H9 (cell line): Measurements from ENCODE around the gene CCDC57. TPM values are rescaled to one million over a fixed set of nuclear protein-coding genes. Genes with fewer than 3 reads are reported as not detected.
"Not testable (repeated sequence)": the region's sequence is repeated elsewhere in the genome, so short reads cannot be mapped to it uniquely, and the experiment has no call there.

Experiments used
- DNase-seq: peaks from one replicate; pipeline ENCODE4 v3.0.0-alpha.2; 2017
- H2AFZ ChIP-seq: one replicate; pipeline ENCODE4 v1.6.1; 2013; ENCODE audit warnings: mild to moderate bottlenecking, low read length, control low read depth, moderate library complexity
- H2AK5ac ChIP-seq: 2 replicates; pipeline ENCODE4 v1.6.1; 2013; ENCODE audit warnings: low read length, control low read depth, mixed read lengths; ENCODE audit not compliant: insufficient read length
- H2BK120ac ChIP-seq: one replicate; pipeline ENCODE4 v1.6.1; 2013; ENCODE audit warnings: low read depth, mild to moderate bottlenecking, low read length, control low read depth, inconsistent platforms; ENCODE audit not compliant: poor library complexity, severe bottlenecking
- H2BK12ac ChIP-seq: 2 replicates; pipeline ENCODE4 v1.6.1; 2013; ENCODE audit warnings: low read length, control low read depth, mixed read lengths, low read depth; ENCODE audit not compliant: insufficient read length
- H2BK15ac ChIP-seq: 2 replicates; pipeline ENCODE4 v1.6.1; 2013; ENCODE audit warnings: low read depth, low read length, control low read depth
- H2BK20ac ChIP-seq: one replicate; pipeline ENCODE4 v1.6.1; 2013; ENCODE audit warnings: low read depth, mild to moderate bottlenecking, low read length, control low read depth, inconsistent platforms; ENCODE audit not compliant: poor library complexity, severe bottlenecking
- H2BK5ac ChIP-seq: 2 replicates; pipeline ENCODE4 v1.6.1; 2013; ENCODE audit warnings: low read length, control low read depth, mixed read lengths; ENCODE audit not compliant: insufficient read length
- H3K14ac ChIP-seq: 2 replicates; pipeline ENCODE4 v1.6.1; 2013; ENCODE audit warnings: low read length, control low read depth; ENCODE audit not compliant: insufficient read depth
- H3K18ac ChIP-seq: 2 replicates; pipeline ENCODE4 v1.6.1; 2013; ENCODE audit warnings: low read depth, mild to moderate bottlenecking, mixed read lengths, low read length, control low read depth; ENCODE audit not compliant: insufficient read length
- H3K23ac ChIP-seq: 2 replicates; pipeline ENCODE4 v1.6.1; 2013; ENCODE audit warnings: low read length, control low read depth, mixed read lengths, low read depth; ENCODE audit not compliant: insufficient read length
- H3K23me2 ChIP-seq: 2 replicates; pipeline ENCODE4 v1.6.1; 2013; ENCODE audit warnings: low read depth, mild to moderate bottlenecking, mixed read lengths, low read length, control low read depth; ENCODE audit not compliant: insufficient read length, poor library complexity, severe bottlenecking
- H3K27ac ChIP-seq: 2 replicates; pipeline ENCODE4 v1.5.1; 2013; ENCODE audit warnings: low read length, control low read depth, mixed read lengths, low read depth; ENCODE audit not compliant: insufficient read length
- H3K27me3 ChIP-seq: 2 replicates; pipeline ENCODE4 v1.6.1; 2013; ENCODE audit warnings: low read length, control low read depth, inconsistent platforms; ENCODE audit not compliant: insufficient read depth
- H3K4ac ChIP-seq: 2 replicates; pipeline ENCODE4 v1.6.1; 2013; ENCODE audit warnings: low read depth, mild to moderate bottlenecking, control low read depth, inconsistent platforms, low read length, moderate library complexity
- H3K4me1 ChIP-seq: 2 replicates; pipeline ENCODE4 v1.6.1; 2013; ENCODE audit warnings: low read length, control low read depth, inconsistent platforms; ENCODE audit not compliant: insufficient read depth
- H3K4me2 ChIP-seq: 2 replicates; pipeline ENCODE4 v1.6.1; 2013; ENCODE audit warnings: low read length, control low read depth, mixed read lengths; ENCODE audit not compliant: insufficient read length, insufficient read depth
- H3K56ac ChIP-seq: 2 replicates; pipeline ENCODE4 v1.6.1; 2013; ENCODE audit warnings: low read depth, mild to moderate bottlenecking, mixed read lengths, low read length, control low read depth; ENCODE audit not compliant: insufficient read length
- H3K79me1 ChIP-seq: 2 replicates; pipeline ENCODE4 v1.6.1; 2013; ENCODE audit warnings: low read depth, mild to moderate bottlenecking, moderate library complexity, low read length, control low read depth, inconsistent platforms; ENCODE audit not compliant: insufficient read depth, poor library complexity, severe bottlenecking
- H3K79me2 ChIP-seq: 2 replicates; pipeline ENCODE4 v1.6.1; 2013; ENCODE audit warnings: low read length, control low read depth, inconsistent platforms; ENCODE audit not compliant: insufficient read depth
- H3K9ac ChIP-seq: 2 replicates; pipeline ENCODE4 v1.6.1; 2013; ENCODE audit warnings: low read length, control low read depth, mixed read lengths; ENCODE audit not compliant: insufficient read length; ENCODE audit errors: extremely low read depth
- H3K9me3 ChIP-seq: one replicate; pipeline ENCODE4 v1.6.1; 2013; ENCODE audit warnings: low read depth, low read length, inconsistent platforms; ENCODE audit not compliant: control insufficient read depth
- H3T11ph ChIP-seq: one replicate; pipeline ENCODE4 v1.6.1; 2013; ENCODE audit warnings: mild to moderate bottlenecking, low read length, control low read depth, inconsistent platforms
- H4K20me1 ChIP-seq: one replicate; pipeline ENCODE4 v1.6.1; 2013; ENCODE audit not compliant: control insufficient read depth, insufficient read length, insufficient read depth
- H4K5ac ChIP-seq: 2 replicates; pipeline ENCODE4 v1.6.1; 2013; ENCODE audit warnings: low read depth, mild to moderate bottlenecking, mixed read lengths, low read length, control low read depth; ENCODE audit not compliant: insufficient read length
- H4K8ac ChIP-seq: replicated peaks from 2 replicates; pipeline ENCODE4 v1.6.1; 2013; ENCODE audit warnings: low read length, control low read depth, mixed read lengths, low read depth; ENCODE audit not compliant: insufficient read length
- H4K91ac ChIP-seq: 2 replicates; pipeline ENCODE4 v1.6.1; 2013; ENCODE audit warnings: low read depth, mild to moderate bottlenecking, moderate library complexity, mixed read lengths, low read length, control low read depth; ENCODE audit not compliant: insufficient read length
- H3K27ac Mint-ChIP-seq, 3 experiments: 2 replicates in 2 of 3; 3 replicates in 1 of 3; pipeline ENCODE4 v1.8.0; 2020 to 2021; ENCODE audit warnings: mixed read lengths in 3 of 3, mild to moderate bottlenecking in 1 of 3, moderate library complexity in 1 of 3
- H3K27me3 Mint-ChIP-seq: 2 replicates; pipeline ENCODE4 v1.8.0; 2021; ENCODE audit warnings: low read depth, mild to moderate bottlenecking, moderate library complexity, mixed read lengths
- H3K36me3 Mint-ChIP-seq, 3 experiments: 2 replicates in 2 of 3; 3 replicates in 1 of 3; pipeline ENCODE4 v1.8.0; 2020 to 2021; ENCODE audit warnings: low read depth in 3 of 3, mixed read lengths in 3 of 3; ENCODE audit not compliant: insufficient read depth in 1 of 3
- H3K4me1 Mint-ChIP-seq, 2 experiments: 2 replicates each; pipeline ENCODE4 v1.8.0; 2020; ENCODE audit warnings: mixed read lengths in 2 of 2
- H3K4me3 Mint-ChIP-seq, 2 experiments: 2 replicates in 1 of 2; 3 replicates in 1 of 2; pipeline ENCODE4 v1.8.0; 2020 to 2021; ENCODE audit warnings: mild to moderate bottlenecking in 2 of 2, mixed read lengths in 2 of 2, moderate library complexity in 1 of 2
- H3K9me3 Mint-ChIP-seq, 2 experiments: 2 replicates in 1 of 2; 3 replicates in 1 of 2; pipeline ENCODE4 v1.8.0; 2020; ENCODE audit warnings: mild to moderate bottlenecking in 2 of 2, mixed read lengths in 2 of 2, moderate library complexity in 1 of 2
- WGBS: extraction: QIAGEN DNeasy Blood & Tissue Kit; methylation state at CpG from one replicate; pipeline ENCODE4 v1.1.7; 2013; ENCODE audit warnings: missing lambda C conversion rate, low lambda C conversion rate, mixed read lengths; ENCODE audit not compliant: insufficient read length; ENCODE audit errors: extremely low coverage; 5-methylcytosine and 5-hydroxymethylcytosine counted together
- total RNA-seq: library from RNA; stranded (reverse); gene quantifications from 2 replicates; pipeline ENCODE4 v1.2.1, GENCODE V29; 2021
- TF ChIP-seq, protein P1 (sequence below): fragments of 200-600 bp; sonication (generic); conservative IDR thresholded peaks from 3 replicates; pipeline ENCODE4 v1.8.0; 2021; ENCODE audit warnings: antibody characterized with exemption, mild to moderate bottlenecking

Gene CCDC57
- total RNA-seq, 1 experiment from 2014 or later = 11.0 TPM

DNA sequence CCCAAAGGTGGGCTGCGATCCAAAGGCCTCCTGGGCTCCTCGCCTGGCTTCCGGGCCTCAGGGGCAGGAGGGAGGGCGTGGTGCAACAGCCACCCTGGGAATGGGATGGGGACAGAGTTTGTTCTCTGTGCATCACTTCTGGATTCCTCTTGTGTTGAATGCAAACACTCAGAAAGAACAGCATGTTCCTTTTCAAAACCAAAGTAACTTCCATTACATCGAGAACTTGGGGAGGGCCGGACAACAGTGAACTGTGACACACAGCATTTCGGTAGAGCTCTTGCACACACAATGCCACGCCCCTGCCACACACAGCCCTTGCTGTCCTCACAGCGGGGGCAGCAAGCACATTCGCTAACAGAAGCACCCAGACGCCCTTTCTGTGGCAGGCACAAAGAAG is 78.5 kb downstream of the CCDC57 start:
- no peak overlapping the region for H4K91ac ChIP-seq
- H3K27me3 ChIP-seq = no peaks in the 10 kb centered on the region
- H3K4ac ChIP-seq = no peak overlapping the region
- H2BK20ac ChIP-seq = no peak overlapping the region
- no peak overlapping the region for H3K27ac ChIP-seq
- no peaks in the 10 kb centered on the region for H3K79me2 ChIP-seq
- H3K9ac ChIP-seq = no peak overlapping the region
- no peak overlapping the region for H2AFZ ChIP-seq
- no peak overlapping the region for H3K23ac ChIP-seq
- H3K4me3 Mint-ChIP-seq = no peak overlapping the region
- no peak overlapping the region for H4K8ac ChIP-seq
- no peak overlapping the region for H4K5ac ChIP-seq
- H3K9me3 ChIP-seq = no peaks in the 10 kb centered on the region
- DNase-seq = no peak
- no peak overlapping the region for H3K56ac ChIP-seq
- no CpG with 5 or more reads among the region's 11 CpGs for WGBS
- H3K9me3 Mint-ChIP-seq = no peaks in the 10 kb centered on the region
- no peak overlapping the region for H2AK5ac ChIP-seq
- H3K79me1 ChIP-seq = no peaks in the 10 kb centered on the region
- no peaks in the 10 kb centered on the region for H3K23me2 ChIP-seq
- H3T11ph ChIP-seq = no peak overlapping the region
- H3K27ac Mint-ChIP-seq = no peak overlapping the region
- no peak overlapping the region for H3K14ac ChIP-seq
- H3K4me1 ChIP-seq = no peaks in the 10 kb centered on the region
- no peak overlapping the region for H2BK5ac ChIP-seq
- no peaks in the 10 kb centered on the region for H3K4me1 Mint-ChIP-seq
- TF ChIP-seq, protein P1, sequence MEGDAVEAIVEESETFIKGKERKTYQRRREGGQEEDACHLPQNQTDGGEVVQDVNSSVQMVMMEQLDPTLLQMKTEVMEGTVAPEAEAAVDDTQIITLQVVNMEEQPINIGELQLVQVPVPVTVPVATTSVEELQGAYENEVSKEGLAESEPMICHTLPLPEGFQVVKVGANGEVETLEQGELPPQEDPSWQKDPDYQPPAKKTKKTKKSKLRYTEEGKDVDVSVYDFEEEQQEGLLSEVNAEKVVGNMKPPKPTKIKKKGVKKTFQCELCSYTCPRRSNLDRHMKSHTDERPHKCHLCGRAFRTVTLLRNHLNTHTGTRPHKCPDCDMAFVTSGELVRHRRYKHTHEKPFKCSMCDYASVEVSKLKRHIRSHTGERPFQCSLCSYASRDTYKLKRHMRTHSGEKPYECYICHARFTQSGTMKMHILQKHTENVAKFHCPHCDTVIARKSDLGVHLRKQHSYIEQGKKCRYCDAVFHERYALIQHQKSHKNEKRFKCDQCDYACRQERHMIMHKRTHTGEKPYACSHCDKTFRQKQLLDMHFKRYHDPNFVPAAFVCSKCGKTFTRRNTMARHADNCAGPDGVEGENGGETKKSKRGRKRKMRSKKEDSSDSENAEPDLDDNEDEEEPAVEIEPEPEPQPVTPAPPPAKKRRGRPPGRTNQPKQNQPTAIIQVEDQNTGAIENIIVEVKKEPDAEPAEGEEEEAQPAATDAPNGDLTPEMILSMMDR = no peak
- no peak overlapping the region for H2BK12ac ChIP-seq
- H2BK15ac ChIP-seq = no peak overlapping the region
- H4K20me1 ChIP-seq = no peaks in the 10 kb centered on the region
- H3K36me3 Mint-ChIP-seq = no peaks in the 10 kb centered on the region
- no peak overlapping the region for H3K18ac ChIP-seq
- peaks cover 31% of the 10 kb centered on the region for H3K27me3 Mint-ChIP-seq
- no peak overlapping the region for H3K4me2 ChIP-seq
- no peak overlapping the region for H2BK120ac ChIP-seq

DNA sequence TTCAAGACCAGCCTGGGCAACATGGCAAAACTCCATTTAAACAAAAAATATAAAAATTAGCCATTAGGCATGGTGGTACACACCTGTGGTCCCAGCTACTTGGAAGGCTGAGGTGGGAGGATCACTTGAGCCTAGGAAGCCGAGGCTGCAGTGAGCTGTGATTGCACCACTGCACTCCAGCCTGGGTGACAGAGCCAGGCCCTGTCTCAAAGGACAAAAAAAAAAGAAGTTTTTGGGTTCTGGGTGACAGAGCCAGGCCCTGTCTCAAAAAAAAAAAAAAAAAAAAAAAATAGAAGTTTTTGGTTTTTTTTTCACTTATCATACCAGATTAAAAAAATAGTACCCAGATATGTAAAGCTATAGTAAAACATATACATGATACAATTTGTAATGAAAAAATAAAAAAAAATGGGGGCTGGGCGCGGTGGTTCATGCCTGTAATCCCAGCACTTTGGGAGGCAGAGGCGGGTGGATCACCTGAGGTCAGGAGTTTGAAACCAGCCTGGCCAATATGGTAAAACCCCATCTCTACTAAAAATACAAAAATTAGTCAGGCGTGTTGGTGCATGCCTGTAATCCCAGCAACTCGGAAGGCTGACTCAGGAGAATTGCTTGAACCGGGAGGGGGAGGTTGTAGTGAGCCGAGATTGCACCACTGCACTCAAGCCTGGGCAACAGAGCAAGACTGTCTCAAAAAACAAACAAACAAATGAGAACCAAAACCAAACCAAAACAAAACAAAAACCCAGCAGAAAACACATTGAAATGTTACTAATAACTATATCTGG is 79.3 kb downstream of the CCDC57 start:
- not testable (repeated sequence) for H3K4me1 Mint-ChIP-seq, H3K4me3 Mint-ChIP-seq, H3K4me2 ChIP-seq, H2BK12ac ChIP-seq, H2BK20ac ChIP-seq, H3K79me2 ChIP-seq, H3K23ac ChIP-seq, H3K14ac ChIP-seq, H3K36me3 Mint-ChIP-seq, H4K91ac ChIP-seq, H2AFZ ChIP-seq, H3K4me1 ChIP-seq, H3K4ac ChIP-seq, H2BK15ac ChIP-seq, H3K56ac ChIP-seq, H3K79me1 ChIP-seq, H3K27me3 ChIP-seq, H3K18ac ChIP-seq, H3K9me3 ChIP-seq, H2BK120ac ChIP-seq, H4K20me1 ChIP-seq, H3K9ac ChIP-seq, H4K8ac ChIP-seq, H2BK5ac ChIP-seq, H3K27ac Mint-ChIP-seq, H2AK5ac ChIP-seq, H3K23me2 ChIP-seq, H3K9me3 Mint-ChIP-seq, H4K5ac ChIP-seq, H3T11ph ChIP-seq, H3K27ac ChIP-seq, DNase-seq
- no CpG with 5 or more reads among the region's 8 CpGs for WGBS
- peaks cover 24% of the 10 kb centered on the region for H3K27me3 Mint-ChIP-seq
